22Rv1 (cell line): ENCODE measurements around the gene ADK.

Experiments
- ZFX ChIP-seq: fragments of 450-650 bp; IDR thresholded peaks from 2 replicates; pipeline ENCODE4 v1.6.1; 2017; ENCODE audit warnings: antibody characterized with exemption, borderline replicate concordance
- TF ChIP-seq, protein P1 (sequence below): fragments of 450-650 bp; IDR thresholded peaks from 2 replicates; pipeline ENCODE4 v1.5.1; 2017; ENCODE audit warnings: mild to moderate bottlenecking

DNA sequence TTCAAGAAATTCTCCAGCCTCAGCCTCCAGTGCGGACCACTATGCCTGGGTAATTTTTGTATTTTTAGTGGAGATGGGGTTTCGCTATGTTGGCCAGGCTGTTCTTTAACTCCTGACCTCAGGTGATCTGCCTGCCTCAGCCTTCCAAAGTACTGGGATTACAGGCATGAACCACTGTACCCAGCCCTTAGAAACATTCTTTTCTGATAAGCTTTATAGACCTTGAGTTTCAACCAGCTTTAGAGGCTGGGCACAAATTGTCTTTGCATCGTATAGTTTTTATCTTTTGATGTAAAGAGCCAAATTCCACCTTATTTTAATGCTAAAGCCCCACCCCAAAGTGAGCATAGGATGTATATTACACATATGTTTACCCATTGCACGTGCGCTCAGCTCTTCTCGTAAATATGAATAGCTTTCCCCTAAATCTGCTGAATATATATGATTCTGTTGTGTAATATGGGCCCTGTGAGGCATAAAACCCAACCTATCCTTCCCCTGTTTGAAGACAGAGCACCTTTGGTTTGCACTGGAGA, 124.8 kb downstream of the ADK start:
- TF ChIP-seq, protein P1, sequence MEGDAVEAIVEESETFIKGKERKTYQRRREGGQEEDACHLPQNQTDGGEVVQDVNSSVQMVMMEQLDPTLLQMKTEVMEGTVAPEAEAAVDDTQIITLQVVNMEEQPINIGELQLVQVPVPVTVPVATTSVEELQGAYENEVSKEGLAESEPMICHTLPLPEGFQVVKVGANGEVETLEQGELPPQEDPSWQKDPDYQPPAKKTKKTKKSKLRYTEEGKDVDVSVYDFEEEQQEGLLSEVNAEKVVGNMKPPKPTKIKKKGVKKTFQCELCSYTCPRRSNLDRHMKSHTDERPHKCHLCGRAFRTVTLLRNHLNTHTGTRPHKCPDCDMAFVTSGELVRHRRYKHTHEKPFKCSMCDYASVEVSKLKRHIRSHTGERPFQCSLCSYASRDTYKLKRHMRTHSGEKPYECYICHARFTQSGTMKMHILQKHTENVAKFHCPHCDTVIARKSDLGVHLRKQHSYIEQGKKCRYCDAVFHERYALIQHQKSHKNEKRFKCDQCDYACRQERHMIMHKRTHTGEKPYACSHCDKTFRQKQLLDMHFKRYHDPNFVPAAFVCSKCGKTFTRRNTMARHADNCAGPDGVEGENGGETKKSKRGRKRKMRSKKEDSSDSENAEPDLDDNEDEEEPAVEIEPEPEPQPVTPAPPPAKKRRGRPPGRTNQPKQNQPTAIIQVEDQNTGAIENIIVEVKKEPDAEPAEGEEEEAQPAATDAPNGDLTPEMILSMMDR: no peak
- no peak for TF ChIP-seq ZFX
